H1 (cell line): Measurements from ENCODE around the gene ST6GALNAC3. TPM values are rescaled to one million over a fixed set of nuclear protein-coding genes. Genes with fewer than 3 reads are reported as not detected.

ENCODE experiments used
- CTCF ChIA-PET: fragments of 300-600 bp; sonication (Branson Sonifier 250); formaldehyde crosslinking; loops from one replicate; lab custom pipeline; 2021; ENCODE audit not compliant: partially characterized antibody; lab: Charles Lee
- POLR2A ChIA-PET: fragments of 300-600 bp; sonication (Branson Sonifier 250); formaldehyde crosslinking; loops from one replicate; lab custom pipeline; 2021; ENCODE audit warnings: inconsistent platforms; ENCODE audit not compliant: partially characterized antibody; lab: Charles Lee
- DNase-seq, 2 experiments: peaks; one replicate each; pipeline versions ENCODE4 v3.0.0 to v3.0.0-alpha.2; 2010 to 2022; ENCODE audit warnings: low spot score in 2 of 2, low read depth in 1 of 2, mixed read lengths in 1 of 2
- FAIRE-seq: peaks from 2 replicates; lab custom pipeline; 2011; peaks lifted over from hg19 to GRCh38; lab: Jason Lieb, UNC
- H2AFZ ChIP-seq: 2 replicates; pipeline ENCODE4 v1.8.1; 2012; ENCODE audit warnings: low read length, inconsistent platforms
- H2AK5ac ChIP-seq: 2 replicates; pipeline ENCODE4 v1.6.1; 2013; ENCODE audit warnings: low read depth, low read length
- H2BK120ac ChIP-seq: replicated peaks from 2 replicates; pipeline ENCODE3; 2013; ENCODE audit warnings: low read depth, low read length, inconsistent platforms
- H2BK12ac ChIP-seq: 2 replicates; pipeline ENCODE4 v1.6.1; 2013; ENCODE audit warnings: low read depth, low read length
- H2BK15ac ChIP-seq: 2 replicates; pipeline ENCODE4 v1.6.1; 2013; ENCODE audit warnings: low read length
- H2BK20ac ChIP-seq: 2 replicates; pipeline ENCODE4 v1.6.1; 2013; ENCODE audit warnings: low read length
- H2BK5ac ChIP-seq: 2 replicates; pipeline ENCODE4 v1.6.1; 2013; ENCODE audit warnings: low read depth, low read length
- H3K14ac ChIP-seq: 2 replicates; pipeline ENCODE4 v1.6.1; 2013; ENCODE audit warnings: inconsistent platforms; ENCODE audit not compliant: insufficient read length
- H3K18ac ChIP-seq: 2 replicates; pipeline ENCODE4 v1.6.1; 2013; ENCODE audit warnings: low read length; ENCODE audit errors: extremely low read depth
- H3K23ac ChIP-seq: 2 replicates; pipeline ENCODE4 v1.6.1; 2013; ENCODE audit warnings: inconsistent platforms; ENCODE audit not compliant: insufficient read length
- H3K23me2 ChIP-seq: 2 replicates; pipeline ENCODE4 v1.6.1; 2013; ENCODE audit warnings: low read depth, low read length
- H3K27ac ChIP-seq: 2 replicates; pipeline ENCODE4 v1.6.1; 2011; ENCODE audit warnings: low read depth, low read length, inconsistent platforms
- H3K27me3 ChIP-seq, 4 experiments: replicated peaks in 1 of 4; 1 replicate in 1 of 4; 2 replicates in 3 of 4; pipeline versions ENCODE4 v1.6.1 to v1.8.1; 2011 to 2013; ENCODE audit warnings: low read length in 3 of 4, mild to moderate bottlenecking in 3 of 4, inconsistent platforms in 2 of 4, mixed read lengths in 2 of 4, moderate library complexity in 1 of 4; ENCODE audit not compliant: control insufficient read depth in 3 of 4, insufficient read depth in 3 of 4; ENCODE audit errors: extremely low read depth in 1 of 4
- H3K36me3 ChIP-seq, 4 experiments: 2 replicates each; pipeline versions ENCODE4 v1.6.1 to v1.8.1; 2011 to 2013; ENCODE audit warnings: mild to moderate bottlenecking in 4 of 4, low read length in 3 of 4, moderate library complexity in 2 of 4, control low read depth in 1 of 4, inconsistent platforms in 1 of 4; ENCODE audit not compliant: insufficient read depth in 4 of 4, control insufficient read depth in 2 of 4
- H3K4ac ChIP-seq: replicated peaks from 2 replicates; pipeline ENCODE3; 2013; ENCODE audit warnings: low read length, low read depth, mixed read lengths, inconsistent platforms; ENCODE audit not compliant: insufficient read length
- H3K4me1 ChIP-seq, 4 experiments: replicated peaks in 1 of 4; 1 replicate in 1 of 4; 2 replicates in 3 of 4; pipeline versions ENCODE4 v1.6.1 to v1.8.1; 2011 to 2013; ENCODE audit warnings: low read length in 3 of 4, inconsistent platforms in 2 of 4, mixed read lengths in 1 of 4; ENCODE audit not compliant: insufficient read depth in 4 of 4, control insufficient read depth in 3 of 4
- H3K4me2 ChIP-seq, 2 experiments: 2 replicates each; pipeline versions ENCODE4 v1.6.1 to v1.8.1; 2011 to 2013; ENCODE audit warnings: low read depth in 2 of 2, low read length in 2 of 2, control low read depth in 1 of 2, inconsistent platforms in 1 of 2, mild to moderate bottlenecking in 1 of 2; ENCODE audit not compliant: insufficient read depth in 1 of 2
- H3K4me3 ChIP-seq, 4 experiments: fragments of 200-600, 300-600 bp in 1 of 4; sonication (generic), shearing (Covaris generic), sonication (Bioruptor Twin) in 1 of 4; 2 replicates each; pipeline versions ENCODE4 v1.5.1 to v1.8.1; 2011 to 2016; ENCODE audit warnings: low read length in 4 of 4, low read depth in 3 of 4, control low read depth in 2 of 4, inconsistent platforms in 2 of 4, mild to moderate bottlenecking in 2 of 4, mixed read lengths in 1 of 4, moderate library complexity in 1 of 4; ENCODE audit not compliant: insufficient read depth in 2 of 4; ENCODE audit errors: extremely low read depth in 1 of 4
- H3K56ac ChIP-seq: replicated peaks from 2 replicates; pipeline ENCODE3; 2013; ENCODE audit warnings: low read depth, mild to moderate bottlenecking, mixed read lengths, low read length, inconsistent platforms; ENCODE audit not compliant: insufficient read length
- H3K79me1 ChIP-seq: 2 replicates; pipeline ENCODE4 v1.6.1; 2013; ENCODE audit warnings: low read depth, low read length, control low read depth
- H3K79me2 ChIP-seq, 2 experiments: 2 replicates each; pipeline versions ENCODE4 v1.6.1 to v1.8.1; 2012 to 2013; ENCODE audit warnings: low read length in 2 of 2, mild to moderate bottlenecking in 2 of 2, inconsistent platforms in 1 of 2; ENCODE audit not compliant: insufficient read depth in 2 of 2, control insufficient read depth in 1 of 2
- H3K9ac ChIP-seq, 4 experiments: replicated peaks in 1 of 4; 1 replicate in 1 of 4; 2 replicates in 3 of 4; pipeline versions ENCODE4 v1.6.1 to v1.8.1; 2011 to 2013; ENCODE audit warnings: low read depth in 3 of 4, low read length in 3 of 4, control low read depth in 2 of 4, mild to moderate bottlenecking in 2 of 4, moderate library complexity in 2 of 4, inconsistent platforms in 1 of 4; ENCODE audit errors: extremely low read depth in 1 of 4
- H3K9me3 ChIP-seq, 2 experiments: 2 replicates each; pipeline versions ENCODE4 v1.6.1 to v1.8.1; 2012 to 2013; ENCODE audit warnings: mild to moderate bottlenecking in 2 of 2, moderate library complexity in 2 of 2, control low read depth in 1 of 2, inconsistent platforms in 1 of 2, low read depth in 1 of 2, low read length in 1 of 2, mixed read lengths in 1 of 2; ENCODE audit not compliant: insufficient read depth in 2 of 2
- H4K20me1 ChIP-seq, 2 experiments: replicated peaks in 1 of 2; 2 replicates each; pipeline versions ENCODE3 to v1.8.1; 2011 to 2013; ENCODE audit warnings: inconsistent platforms in 2 of 2, low read length in 2 of 2, mild to moderate bottlenecking in 1 of 2; ENCODE audit not compliant: insufficient read depth in 2 of 2, control insufficient read depth in 1 of 2
- H4K5ac ChIP-seq: 2 replicates; pipeline ENCODE4 v1.6.1; 2013; ENCODE audit warnings: low read length, low read depth, mixed read lengths, inconsistent platforms; ENCODE audit not compliant: insufficient read length
- H4K8ac ChIP-seq: 2 replicates; pipeline ENCODE4 v1.8.0; 2013; ENCODE audit warnings: mild to moderate bottlenecking, moderate library complexity, low read length, inconsistent platforms; ENCODE audit not compliant: insufficient read depth; ENCODE audit errors: extremely low read depth
- H4K91ac ChIP-seq: replicated peaks from 2 replicates; pipeline ENCODE3; 2013; ENCODE audit warnings: low read length, mixed read lengths, inconsistent platforms; ENCODE audit not compliant: insufficient read length
- CTCF ChIP-seq, 3 experiments: IDR thresholded peaks; 1 replicate in 2 of 3; 2 replicates in 1 of 3; pipeline versions ENCODE4 v1.5.1 to v1.6.1; 2011; ENCODE audit warnings: low read length in 3 of 3, mild to moderate bottlenecking in 3 of 3, inconsistent platforms in 2 of 3, low read depth in 1 of 3, moderate library complexity in 1 of 3; ENCODE audit not compliant: insufficient read depth in 1 of 3; ENCODE audit errors: control extremely low read depth in 1 of 3
- RAD21 ChIP-seq, 2 experiments: IDR thresholded peaks in 1 of 2; conservative IDR thresholded peaks in 1 of 2; 2 replicates each; pipeline ENCODE4 v1.6.1; 2011; ENCODE audit warnings: low read depth in 2 of 2, low read length in 2 of 2, improper control_type of control experiment in 1 of 2, inconsistent platforms in 1 of 2, mild to moderate bottlenecking in 1 of 2, moderate library complexity in 1 of 2
- TCF12 ChIP-seq: IDR thresholded peaks from 2 replicates; pipeline ENCODE4 v1.6.1; 2011; ENCODE audit warnings: low read depth, mild to moderate bottlenecking, low read length
- polyA plus RNA-seq, 7 experiments: library from polyadenylated mRNA; depleted of rRNA in 3 of 7; stranded (reverse) in 5 of 7; unstranded in 2 of 7; fragments of >200 nt in 5 of 7; fragments of 200-250 nt in 2 of 7; gene quantifications; 1 replicate in 5 of 7; 2 replicates in 1 of 7; 4 replicates in 1 of 7; pipeline versions ENCODE4 v1.2.1 to v1.2.3, GENCODE V29; 2011 to 2013; ENCODE audit warnings: missing spikeins in 2 of 7, mixed read lengths in 2 of 7
- total RNA-seq: library from RNA; stranded (reverse); fragmentation: NEBNext Ultra II Directional; extraction: Animal tissue kit (Norgen Biotek cat#: 25700); gene quantifications from 2 replicates; pipeline ENCODE4 v1.2.1, GENCODE V29; 2021

The ST6GALNAC3 gene
- total and polyA plus RNA-seq, 2 of the 8 experiments (the other 6 are each of a cell fraction or from before 2014, with no cell fraction given) = 4.9 to 19.0 TPM

GRCh38 chr1:76547916-76548315 is 473.4 kb downstream of the ST6GALNAC3 start:
- H3K4me2 ChIP-seq = no peak overlapping the region
- POLR2A ChIA-PET = interaction anchor here (0.6 kb wide), 1 partner anchor 17 kb away, joined by 4 read pairs; no protein-coding TSS in a partner anchor
- FAIRE-seq = no peak

More at GRCh38 chr1:76547916-76548315, 473.4 kb downstream of the ST6GALNAC3 start:
- H3K4ac ChIP-seq = no peak overlapping the region
- H3K9ac ChIP-seq = no peak overlapping the region
- H3K79me1 ChIP-seq = no peaks in the 10 kb centered on the region
- H2BK12ac ChIP-seq = no peak overlapping the region
- no peaks in the 10 kb centered on the region for H3K36me3 ChIP-seq
- TF ChIP-seq TCF12 (no peak), RAD21 (IDR thresholded peaks at IDR 0.05 in 1 of 2, conservative IDR thresholded peaks at IDR 0.05 in 1 of 2; ENCODE audit: low read depth in 2 of 2, low read length in 2 of 2) (peak; percentile 47 to 53), CTCF (IDR thresholded peaks at IDR 0.05; ENCODE audit: control extremely low read depth in 1 of 3, insufficient read depth in 1 of 3, low read depth in 1 of 3, low read length in 3 of 3) (peak in 1 of 3 experiments; percentile 33; a peak in 2 of 4 replicates)
- H2BK20ac ChIP-seq = no peak overlapping the region
- no peak overlapping the region for H3K4me3 ChIP-seq
- H2BK15ac ChIP-seq = no peak overlapping the region
- no peak overlapping the region for H4K91ac ChIP-seq
- H3K27ac ChIP-seq = no peak overlapping the region
- H3K4me1 ChIP-seq = peaks cover 0 to 4% (median 1%) of the 10 kb centered on the region in 4 experiments; a peak in 2 of 7 replicates
- no peak overlapping the region for H2AK5ac ChIP-seq
- H3K14ac ChIP-seq = no peak overlapping the region
- H4K8ac ChIP-seq = no peak overlapping the region
- peak in 1 of 2 experiments; percentile 7 for DNase-seq
- no peak overlapping the region for H3K56ac ChIP-seq
- H3K9me3 ChIP-seq = no peaks in the 10 kb centered on the region
- no peak overlapping the region for H2BK5ac ChIP-seq
- no peaks in the 10 kb centered on the region for H3K23me2 ChIP-seq
- no peak overlapping the region for H2AFZ ChIP-seq
- no peaks in the 10 kb centered on the region for H4K20me1 ChIP-seq
- H3K23ac ChIP-seq = no peak overlapping the region
- CTCF ChIA-PET = interaction anchor here (0.6 to 1.4 kb wide), 12 partner anchors 16 to 764 kb away, joined by 3 to 8 read pairs (median 3); no protein-coding TSS in a partner anchor
- H3K27me3 ChIP-seq = no peaks in the 10 kb centered on the region
- H3K79me2 ChIP-seq = no peaks in the 10 kb centered on the region
- H4K5ac ChIP-seq = no peak overlapping the region
- no peak overlapping the region for H3K18ac ChIP-seq
- no peak overlapping the region for H2BK120ac ChIP-seq
